SJCRH30 (cell line): ENCODE results near the gene SLC35F3. TPM values are rescaled to one million over a fixed set of nuclear protein-coding genes. Genes with fewer than 3 reads are reported as not detected.
"Not testable (repeated sequence)": the region's sequence is repeated elsewhere in the genome, so short reads cannot be mapped to it uniquely, and the experiment has no call there.

Source experiments
- DNase-seq, 2 experiments: peaks; one replicate each; pipeline ENCODE4 v3.0.0-alpha.2; 2015 to 2020
- H3K27ac ChIP-seq: fragments of 250-450 bp; sonication (Bioruptor Pico); 2 replicates; pipeline ENCODE4 v1.5.1; 2020; ENCODE audit warnings: mild to moderate bottlenecking, moderate library complexity
- H3K27me3 ChIP-seq: fragments of 250-450 bp; sonication (Bioruptor Pico); 2 replicates; pipeline ENCODE4 v1.5.1; 2020; ENCODE audit warnings: mild to moderate bottlenecking, moderate library complexity
- H3K36me3 ChIP-seq: fragments of 250-450 bp; sonication (Bioruptor Pico); 2 replicates; pipeline ENCODE4 v1.5.1; 2020; ENCODE audit warnings: mild to moderate bottlenecking, moderate library complexity
- H3K4me1 ChIP-seq: fragments of 250-450 bp; sonication (Bioruptor Pico); 2 replicates; pipeline ENCODE4 v1.5.1; 2020; ENCODE audit warnings: mild to moderate bottlenecking, moderate library complexity
- H3K4me3 ChIP-seq: fragments of 250-450 bp; sonication (Bioruptor Pico); 2 replicates; pipeline ENCODE4 v1.5.1; 2020; ENCODE audit warnings: mild to moderate bottlenecking, moderate library complexity
- H3K9me3 ChIP-seq: fragments of 250-450 bp; sonication (Bioruptor Pico); replicated peaks from 2 replicates; pipeline ENCODE4 v1.5.1; 2020; ENCODE audit warnings: mild to moderate bottlenecking, moderate library complexity
- total RNA-seq: library from RNA; depleted of rRNA; stranded (reverse); fragments of >200 nt; shearing (Covaris generic); gene quantifications from 2 replicates; pipeline ENCODE4 v1.2.3, GENCODE V29; 2014

The SLC35F3 gene
- total RNA-seq, 1 experiment from 2014 or later: not detected

GRCh38 chr1:234237393-234237792 is 332.9 kb downstream of the SLC35F3 start:
- Histone ChIP-seq H3K9me3 (no peaks in the 10 kb centered on the region), H3K36me3 (no peaks in the 10 kb centered on the region), H3K4me3 (no peak overlapping the region), H3K27me3 (0 out of 2 replicates have a peak, but pooled peaks cover 2% of the 10 kb centered on the region), H3K4me1 (no peaks in the 10 kb centered on the region), H3K27ac (no peak overlapping the region)
- no peak for DNase-seq

- 0 out of 2 replicates have a peak, but pooled peaks cover 2% of the 10 kb centered on the region for H3K27me3 ChIP-seq
- no peak overlapping the region for H3K27ac ChIP-seq
- no peak for DNase-seq
- H3K4me1 ChIP-seq: no peaks in the 10 kb centered on the region
- H3K9me3 ChIP-seq: no peaks in the 10 kb centered on the region
- no peaks in the 10 kb centered on the region for H3K36me3 ChIP-seq
- no peak overlapping the region for H3K4me3 ChIP-seq
Measured at GRCh38 chr1:234238060-234238459, 333.6 kb downstream of the SLC35F3 start.

GRCh38 chr1:234239515-234239914 is 335.0 kb downstream of the SLC35F3 start:
- H3K36me3 ChIP-seq: no peaks in the 10 kb centered on the region
- no peak overlapping the region for H3K27ac ChIP-seq
- DNase-seq: no peak
- no peak overlapping the region for H3K4me3 ChIP-seq
- H3K27me3 ChIP-seq: 0 out of 2 replicates have a peak, but pooled peaks cover 2% of the 10 kb centered on the region
- no peaks in the 10 kb centered on the region for H3K9me3 ChIP-seq
- H3K4me1 ChIP-seq: no peaks in the 10 kb centered on the region

- Histone ChIP-seq H3K4me3 (no peak overlapping the region), H3K36me3 (no peaks in the 10 kb centered on the region), H3K27me3 (0 out of 2 replicates have a peak, but pooled peaks cover 2% of the 10 kb centered on the region), H3K4me1 (no peaks in the 10 kb centered on the region), H3K27ac (no peak overlapping the region), H3K9me3 (no peaks in the 10 kb centered on the region)
- DNase-seq: no peak
Measured at GRCh38 chr1:234239936-234240335, 335.5 kb downstream of the SLC35F3 start.

GRCh38 chr1:234240680-234241079 is 336.2 kb downstream of the SLC35F3 start:
- Histone ChIP-seq H3K36me3 (no peaks in the 10 kb centered on the region), H3K27me3 (0 out of 2 replicates have a peak, but pooled peaks cover 2% of the 10 kb centered on the region), H3K9me3 (no peaks in the 10 kb centered on the region), H3K4me3 (no peak overlapping the region), H3K27ac (no peak overlapping the region), H3K4me1 (no peaks in the 10 kb centered on the region)
- no peak for DNase-seq

GRCh38 chr1:234241941-234242490 is 337.5 kb downstream of the SLC35F3 start:
- no peak overlapping the region for H3K27ac ChIP-seq
- H3K27me3 ChIP-seq: 0 out of 2 replicates have a peak, but pooled peaks cover 2% of the 10 kb centered on the region
- no peaks in the 10 kb centered on the region for H3K36me3 ChIP-seq
- no peak overlapping the region for H3K4me3 ChIP-seq
- no peaks in the 10 kb centered on the region for H3K4me1 ChIP-seq
- no peaks in the 10 kb centered on the region for H3K9me3 ChIP-seq
- no peak for DNase-seq

GRCh38 chr1:234243521-234244260 is 339.2 kb downstream of the SLC35F3 start:
- Histone ChIP-seq H3K9me3 (no peaks in the 10 kb centered on the region), H3K36me3 (no peaks in the 10 kb centered on the region), H3K4me3 (no peak overlapping the region), H3K4me1 (no peaks in the 10 kb centered on the region), H3K27ac (no peak overlapping the region), H3K27me3 (0 out of 2 replicates have a peak, but pooled peaks cover 2% of the 10 kb centered on the region)
- no peak for DNase-seq

GRCh38 chr1:234244482-234244881 is 340.0 kb downstream of the SLC35F3 start:
- Histone ChIP-seq H3K4me1 (no peaks in the 10 kb centered on the region), H3K4me3 (no peak overlapping the region), H3K36me3 (no peaks in the 10 kb centered on the region), H3K27ac (no peak overlapping the region), H3K9me3 (no peaks in the 10 kb centered on the region), H3K27me3 (0 out of 2 replicates have a peak, but pooled peaks cover under 1% of the 10 kb centered on the region)
- DNase-seq: no peak

GRCh38 chr1:234246638-234247116 is 342.2 kb downstream of the SLC35F3 start:
- no peaks in the 10 kb centered on the region for H3K9me3 ChIP-seq
- no peak overlapping the region for H3K4me3 ChIP-seq
- H3K4me1 ChIP-seq: no peaks in the 10 kb centered on the region
- no peak for DNase-seq
- H3K27ac ChIP-seq: no peak overlapping the region
- H3K27me3 ChIP-seq: no peaks in the 10 kb centered on the region
- H3K36me3 ChIP-seq: no peaks in the 10 kb centered on the region

- not testable (repeated sequence) for H3K36me3 ChIP-seq, DNase-seq, H3K4me1 ChIP-seq, H3K9me3 ChIP-seq, H3K27me3 ChIP-seq, H3K27ac ChIP-seq, H3K4me3 ChIP-seq
Measured at GRCh38 chr1:234247746-234248145, 343.3 kb downstream of the SLC35F3 start.

GRCh38 chr1:234250747-234251146 is 346.3 kb downstream of the SLC35F3 start:
- Histone ChIP-seq H3K4me3 (no peak overlapping the region), H3K4me1 (no peaks in the 10 kb centered on the region)
- DNase-seq: peak in 1 of 2 experiments; percentile 15

GRCh38 chr1:234253732-234254131 is 349.3 kb downstream of the SLC35F3 start:
- Histone ChIP-seq H3K27ac (no peak overlapping the region), H3K4me1 (no peaks in the 10 kb centered on the region), H3K4me3 (no peak overlapping the region), H3K27me3 (no peaks in the 10 kb centered on the region), H3K9me3 (no peaks in the 10 kb centered on the region), H3K36me3 (no peaks in the 10 kb centered on the region)
- DNase-seq: no peak

More at GRCh38 chr1:234250747-234251146, 346.3 kb downstream of the SLC35F3 start:
- H3K36me3 ChIP-seq: no peaks in the 10 kb centered on the region
- H3K9me3 ChIP-seq: no peaks in the 10 kb centered on the region
- H3K27ac ChIP-seq: no peak overlapping the region
- no peaks in the 10 kb centered on the region for H3K27me3 ChIP-seq

GRCh38 chr1:234256359-234256758 is 351.9 kb downstream of the SLC35F3 start:
- Histone ChIP-seq H3K9me3 (no peaks in the 10 kb centered on the region), H3K27ac (no peak overlapping the region), H3K4me3 (no peak overlapping the region), H3K27me3 (no peaks in the 10 kb centered on the region), H3K36me3 (no peaks in the 10 kb centered on the region), H3K4me1 (no peaks in the 10 kb centered on the region)
- peak in 1 of 2 experiments; percentile 4 for DNase-seq

- H3K4me3 ChIP-seq: no peak overlapping the region
- no peaks in the 10 kb centered on the region for H3K9me3 ChIP-seq
- no peaks in the 10 kb centered on the region for H3K4me1 ChIP-seq
- H3K27me3 ChIP-seq: peaks cover 6% of the 10 kb centered on the region; the same call in 1 of the 2 replicates
- no peaks in the 10 kb centered on the region for H3K36me3 ChIP-seq
- no peak overlapping the region for H3K27ac ChIP-seq
- no peak for DNase-seq
Measured at GRCh38 chr1:234258071-234258470, 353.6 kb downstream of the SLC35F3 start.

- no peak for DNase-seq
- Histone ChIP-seq H3K4me1 (no peaks in the 10 kb centered on the region), H3K27ac (no peak overlapping the region), H3K27me3 (peaks cover 6% of the 10 kb centered on the region; the same call in 1 of the 2 replicates), H3K36me3 (no peaks in the 10 kb centered on the region), H3K9me3 (no peaks in the 10 kb centered on the region), H3K4me3 (no peak overlapping the region)
Measured at GRCh38 chr1:234260578-234260977, 356.1 kb downstream of the SLC35F3 start.
